Adrenal gland (tissue), 5 donors: Measurements from ENCODE around the gene HSPBAP1.

Source experiments
- CTCF ChIP-seq, 6 experiments: fragments of 450-650 bp in 4 of 6; fragments of 200-600 bp in 2 of 6; sonication (generic) in 1 of 6; IDR thresholded peaks; 1 replicate in 5 of 6; 2 replicates in 1 of 6; pipeline versions ENCODE4 v1.5.1 to v1.8.0; 2016 to 2021; ENCODE audit warnings: antibody characterized with exemption in 6 of 6, mild to moderate bottlenecking in 2 of 6, moderate library complexity in 1 of 6
- POLR2A ChIP-seq, 2 donors: fragments of 450-650 bp; IDR thresholded peaks; one replicate each; pipeline ENCODE4 v1.6.1; 2017; ENCODE audit warnings: antibody characterized with exemption in 2 of 2, mild to moderate bottlenecking in 2 of 2, moderate library complexity in 1 of 2
- donor health status: DM: no; HTN: no; CAD: no.

- TF ChIP-seq CTCF (IDR thresholded peaks at IDR 0.05) (no peak), POLR2A (IDR thresholded peaks at IDR 0.05) (no peak)
These were observed 34.6 kb downstream of the HSPBAP1 start for GRCh38 chr3:122758877-122759560.
